Activated naive CD8-positive, alpha-beta T cell treated with anti-CD3 and anti-CD28 coated beads, Interleukin-2, amount 50 U/mL, for 24 hours (primary cell): Measurements from ENCODE around the gene HNRNPA2B1.
"Not testable (repeated sequence)": the region's sequence is repeated elsewhere in the genome, so short reads cannot be mapped to it uniquely, and the experiment has no call there.

ENCODE experiments used
- ATAC-seq: fragments of 150-1000 bp; cut with Tn5 transposase; one replicate; pipeline ENCODE4 v1.10.0; 2021
- DNase-seq: peaks from one replicate; pipeline ENCODE4 v3.0.0; 2021
- H3K27ac Mint-ChIP-seq: one replicate; pipeline ENCODE4 v1.8.0; 2021; ENCODE audit warnings: mild to moderate bottlenecking, mixed read lengths
- H3K27me3 Mint-ChIP-seq: one replicate; pipeline ENCODE4 v1.8.0; 2021; ENCODE audit warnings: mixed read lengths
- H3K36me3 Mint-ChIP-seq: one replicate; pipeline ENCODE4 v1.8.0; 2021; ENCODE audit warnings: low read depth, mixed read lengths
- H3K4me1 Mint-ChIP-seq: one replicate; pipeline ENCODE4 v1.8.0; 2021; ENCODE audit warnings: mixed read lengths
- H3K4me3 Mint-ChIP-seq: one replicate; pipeline ENCODE4 v1.8.0; 2021; ENCODE audit warnings: mild to moderate bottlenecking, moderate library complexity, mixed read lengths
- H3K9me3 Mint-ChIP-seq: one replicate; pipeline ENCODE4 v1.8.0; 2021; ENCODE audit warnings: mixed read lengths

Gene HNRNPA2B1

GRCh38 chr7:26169271-26169670 is 31.3 kb downstream of the HNRNPA2B1 start:
- Mint-ChIP-seq H3K27ac (no peak overlapping the region), H3K36me3 (peaks cover 45% of the 10 kb centered on the region), H3K4me1 (peaks cover 40% of the 10 kb centered on the region), H3K9me3 (no peaks in the 10 kb centered on the region), H3K27me3 (no peaks in the 10 kb centered on the region), H3K4me3 (no peak overlapping the region)
- DNase-seq (no peak), ATAC-seq (no peak)

- peaks cover 42% of the 10 kb centered on the region for H3K36me3 Mint-ChIP-seq
- ATAC-seq (no peak), DNase-seq (no peak)
- H3K4me1 Mint-ChIP-seq, result peaks cover 38% of the 10 kb centered on the region
- H3K27ac Mint-ChIP-seq, result no peak overlapping the region
- no peak overlapping the region for H3K4me3 Mint-ChIP-seq
- no peaks in the 10 kb centered on the region for H3K9me3 Mint-ChIP-seq
- H3K27me3 Mint-ChIP-seq, result no peaks in the 10 kb centered on the region
Observed at GRCh38 chr7:26168458-26169023, 32.0 kb downstream of the HNRNPA2B1 start.

GRCh38 chr7:26167303-26167934 is 33.1 kb downstream of the HNRNPA2B1 start:
- peak overlapping the region; percentile 83 for H3K27ac Mint-ChIP-seq
- H3K9me3 Mint-ChIP-seq, result no peaks in the 10 kb centered on the region
- DNase-seq (no peak), ATAC-seq (peak; percentile 61)
- H3K36me3 Mint-ChIP-seq, result peaks cover 39% of the 10 kb centered on the region
- H3K4me1 Mint-ChIP-seq, result peaks cover 46% of the 10 kb centered on the region
- no peaks in the 10 kb centered on the region for H3K27me3 Mint-ChIP-seq
- H3K4me3 Mint-ChIP-seq, result peak overlapping the region; percentile 13

DNA sequence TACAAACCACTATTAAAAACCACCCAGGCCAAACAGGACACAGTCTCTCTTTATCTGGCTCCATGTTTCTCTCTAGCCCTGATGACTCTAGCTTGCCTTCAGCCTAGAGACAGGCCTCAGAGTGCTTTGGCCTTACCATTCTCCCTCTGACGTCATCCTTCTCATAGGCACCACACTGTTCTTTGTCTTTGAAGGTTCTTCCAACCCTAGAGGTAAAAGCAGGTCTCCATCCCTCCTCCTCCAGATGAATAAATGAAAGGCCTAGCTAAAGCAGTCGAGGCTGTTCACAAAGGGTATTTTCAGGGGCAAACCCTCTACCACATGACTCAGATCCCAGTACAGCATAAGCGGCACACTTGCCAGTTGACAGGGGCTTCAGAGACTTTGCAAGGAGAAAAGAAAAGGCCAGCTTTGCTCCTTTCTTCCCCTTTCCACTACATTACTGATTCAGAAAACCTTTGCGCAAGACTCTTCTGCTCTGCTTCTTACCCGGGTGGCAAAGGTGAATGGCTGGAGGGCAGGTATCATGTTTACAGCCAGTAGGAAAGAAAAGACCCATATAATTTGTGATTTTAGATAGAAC is 33.8 kb downstream of the HNRNPA2B1 start:
- Mint-ChIP-seq H3K36me3 (peaks cover 40% of the 10 kb centered on the region), H3K27me3 (no peaks in the 10 kb centered on the region), H3K4me3 (peak overlapping the region; percentile 6)

DNA sequence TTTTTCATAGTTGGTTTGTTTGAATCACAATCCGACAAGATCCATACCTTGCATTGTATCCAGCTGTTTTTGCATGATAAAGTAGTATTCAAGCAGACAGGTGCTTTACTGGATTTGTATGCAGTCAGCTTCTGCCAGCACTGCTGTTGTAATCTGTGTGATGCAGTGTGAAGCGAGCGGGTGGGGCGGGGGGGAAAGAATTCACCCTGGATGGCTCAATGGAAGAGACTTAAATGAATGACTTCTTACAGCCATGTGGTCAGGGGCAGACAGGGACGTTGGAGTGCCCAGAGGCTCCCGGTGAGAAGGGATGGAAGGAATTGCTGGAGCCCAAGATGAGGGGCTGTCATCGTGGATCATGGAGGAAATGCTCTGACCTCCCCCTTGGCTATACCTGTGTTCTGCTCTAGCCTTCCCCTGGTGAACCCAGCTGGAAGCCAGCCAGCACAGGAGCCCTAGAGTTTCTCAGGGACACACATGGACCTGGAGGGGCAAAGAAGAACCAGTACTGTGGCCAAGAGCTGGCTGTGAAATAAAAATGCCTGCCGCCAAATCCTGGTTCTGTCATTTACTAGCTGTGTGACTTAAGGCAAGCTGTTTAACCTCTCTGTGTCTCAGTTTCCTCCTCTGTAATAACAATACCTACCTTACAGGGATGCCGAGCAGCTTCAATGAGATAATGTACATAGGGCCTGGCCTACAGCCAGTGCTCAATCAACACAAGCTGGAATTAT is 34.4 kb downstream of the HNRNPA2B1 start:
- Mint-ChIP-seq H3K4me1 (peaks cover 55% of the 10 kb centered on the region), H3K4me3 (no peak overlapping the region), H3K9me3 (no peaks in the 10 kb centered on the region), H3K27me3 (no peaks in the 10 kb centered on the region), H3K27ac (peak overlapping the region; percentile 83), H3K36me3 (peaks cover 36% of the 10 kb centered on the region)
- peak; percentile 2 for ATAC-seq
- no peak for DNase-seq

More for the DNA sequence above, 33.8 kb downstream of the HNRNPA2B1 start:
- peak; percentile 92 for ATAC-seq
- Mint-ChIP-seq H3K27ac (peak overlapping the region; percentile 83), H3K4me1 (peaks cover 52% of the 10 kb centered on the region), H3K9me3 (no peaks in the 10 kb centered on the region)
- DNase-seq, result no peak

DNA sequence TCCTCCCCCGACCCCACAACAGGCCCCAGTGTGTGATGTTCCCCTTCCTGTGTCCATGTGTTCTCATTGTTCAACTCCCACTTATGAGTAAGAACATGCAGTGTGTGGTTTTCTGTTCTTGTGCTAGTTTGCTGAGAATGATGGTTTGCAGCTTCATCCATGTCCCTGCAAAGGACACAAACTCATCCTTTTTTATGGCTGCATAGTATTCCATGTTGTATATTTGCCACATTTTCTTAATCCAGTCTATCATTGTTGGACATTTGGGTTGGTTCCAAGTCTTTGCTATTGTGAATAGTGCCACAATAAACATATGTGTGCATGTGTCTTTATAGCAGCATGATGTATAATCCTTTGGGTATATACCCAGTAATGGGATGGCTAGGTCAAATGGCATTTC is 36.7 kb downstream of the HNRNPA2B1 start:
- H3K9me3 Mint-ChIP-seq, H3K4me3 Mint-ChIP-seq, H3K27ac Mint-ChIP-seq, ATAC-seq, H3K27me3 Mint-ChIP-seq, DNase-seq: not testable (repeated sequence)
- Mint-ChIP-seq H3K36me3 (peaks cover 31% of the 10 kb centered on the region), H3K4me1 (peaks cover 74% of the 10 kb centered on the region)

DNA sequence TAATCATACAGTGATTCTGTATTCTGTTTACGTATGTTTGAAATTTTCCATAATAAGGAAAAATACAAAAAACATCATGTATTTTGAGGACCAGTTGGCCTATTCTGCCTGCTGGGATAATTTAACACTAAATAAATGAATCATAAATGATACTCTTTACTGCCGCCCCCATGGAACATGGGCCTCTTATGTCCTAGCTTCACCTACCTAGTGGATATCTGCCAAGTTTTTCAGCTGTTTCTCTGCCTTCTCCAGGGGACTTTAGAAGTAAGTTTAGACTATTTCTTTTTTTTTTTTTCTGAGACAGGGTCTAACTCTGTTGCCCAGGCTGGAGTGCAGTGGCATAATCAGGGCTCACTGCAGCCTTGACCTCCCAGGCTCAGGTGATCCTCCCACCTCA is 38.1 kb downstream of the HNRNPA2B1 start:
- no peaks in the 10 kb centered on the region for H3K27me3 Mint-ChIP-seq
- ATAC-seq, result no peak
- H3K36me3 Mint-ChIP-seq, result peaks cover 33% of the 10 kb centered on the region
- H3K4me1 Mint-ChIP-seq, result peaks cover 84% of the 10 kb centered on the region
- no peak overlapping the region for H3K27ac Mint-ChIP-seq
- no peak overlapping the region for H3K4me3 Mint-ChIP-seq
- H3K9me3 Mint-ChIP-seq, result no peaks in the 10 kb centered on the region
- DNase-seq, result no peak

DNA sequence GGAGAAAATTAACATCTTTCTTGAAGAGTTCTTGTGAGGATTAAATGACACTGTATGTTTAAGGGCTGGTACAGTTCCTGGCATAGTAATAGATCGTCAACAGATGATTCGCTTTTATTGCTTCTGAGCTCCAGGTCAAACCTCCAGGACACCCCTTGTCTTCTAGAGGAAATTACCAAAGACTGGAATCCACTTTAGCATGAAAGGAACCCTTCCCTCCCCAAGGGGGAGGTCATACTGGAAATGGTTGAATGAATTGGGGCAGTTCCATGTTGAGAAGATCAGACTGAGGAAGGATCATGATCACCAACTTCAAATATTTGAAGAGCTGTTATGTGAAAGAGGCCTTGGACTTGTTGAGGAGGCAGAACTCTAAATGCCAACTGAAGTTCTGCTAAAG is 39.6 kb downstream of the HNRNPA2B1 start:
- H3K36me3 Mint-ChIP-seq, result peaks cover 42% of the 10 kb centered on the region

GRCh38 chr7:26159243-26159642 is 41.3 kb downstream of the HNRNPA2B1 start:
- Mint-ChIP-seq H3K27me3 (no peaks in the 10 kb centered on the region), H3K4me1 (peaks cover 88% of the 10 kb centered on the region), H3K9me3 (no peaks in the 10 kb centered on the region), H3K27ac (peak overlapping the region; percentile 99), H3K4me3 (peak overlapping the region; percentile 21), H3K36me3 (peaks cover 48% of the 10 kb centered on the region)
- DNase-seq (no peak), ATAC-seq (no peak)

More for the DNA sequence above, 39.6 kb downstream of the HNRNPA2B1 start:
- Mint-ChIP-seq H3K27ac (no peak overlapping the region), H3K27me3 (no peaks in the 10 kb centered on the region), H3K9me3 (no peaks in the 10 kb centered on the region), H3K4me1 (peaks cover 84% of the 10 kb centered on the region), H3K4me3 (no peak overlapping the region)
- DNase-seq, result no peak
- ATAC-seq, result no peak

- no peak for DNase-seq
- H3K27me3 Mint-ChIP-seq, result no peaks in the 10 kb centered on the region
- H3K36me3 Mint-ChIP-seq, result peaks cover 41% of the 10 kb centered on the region
- H3K4me1 Mint-ChIP-seq, result peaks cover 90% of the 10 kb centered on the region
- peak overlapping the region; percentile 97 for H3K4me3 Mint-ChIP-seq
- no peak for ATAC-seq
- H3K27ac Mint-ChIP-seq, result peak overlapping the region; percentile 99
- no peaks in the 10 kb centered on the region for H3K9me3 Mint-ChIP-seq
Observed at GRCh38 chr7:26157520-26158105, 42.9 kb downstream of the HNRNPA2B1 start.

GRCh38 chr7:26156451-26157420 is 43.8 kb downstream of the HNRNPA2B1 start:
- Mint-ChIP-seq H3K27me3 (no peaks in the 10 kb centered on the region), H3K9me3 (no peaks in the 10 kb centered on the region), H3K36me3 (peaks cover 36% of the 10 kb centered on the region), H3K4me1 (peaks cover 83% of the 10 kb centered on the region), H3K4me3 (peak overlapping the region; percentile 97), H3K27ac (peak overlapping the region; percentile 99)
- DNase-seq, result peak; percentile 40
- ATAC-seq, result peak; percentile 42

- Mint-ChIP-seq H3K4me3 (peak overlapping the region; percentile 97), H3K4me1 (peaks cover 87% of the 10 kb centered on the region), H3K27ac (peak overlapping the region; percentile 99), H3K27me3 (no peaks in the 10 kb centered on the region), H3K36me3 (peaks cover 33% of the 10 kb centered on the region), H3K9me3 (no peaks in the 10 kb centered on the region)
- DNase-seq, result no peak
- ATAC-seq, result no peak
Observed at GRCh38 chr7:26155531-26156375, 44.8 kb downstream of the HNRNPA2B1 start.
